Inflammatory macrophage treated with lipopolysaccharide for 4 hours (primary cell): ENCODE results near the gene ZNF148.

Experiments used
- DNase-seq: peaks from one replicate; pipeline ENCODE4 v3.0.0-alpha.2; 2020

The ZNF148 gene

GRCh38 chr3:125213364-125213755 lies 161.8 kb downstream of the ZNF148 start:
- DNase-seq = no peak

- DNase-seq = no peak
These were observed 162.4 kb downstream of the ZNF148 start, which contains the start of gene SLC12A8 for GRCh38 chr3:125212509-125213363. TSS of gene SLC12A8 (minus strand) at chr3:125212748. CDS start at chr3:125211349, 1,399 bp downstream.

- DNase-seq = no peak
These were observed 163.0 kb downstream of the ZNF148 start for GRCh38 chr3:125212091-125212508.

GRCh38 chr3:125211523-125212090 lies 163.5 kb downstream of the ZNF148 start:
- DNase-seq = no peak

- no peak for DNase-seq
These were observed 167.1 kb downstream of the ZNF148 start for GRCh38 chr3:125207949-125208568.

DNA sequence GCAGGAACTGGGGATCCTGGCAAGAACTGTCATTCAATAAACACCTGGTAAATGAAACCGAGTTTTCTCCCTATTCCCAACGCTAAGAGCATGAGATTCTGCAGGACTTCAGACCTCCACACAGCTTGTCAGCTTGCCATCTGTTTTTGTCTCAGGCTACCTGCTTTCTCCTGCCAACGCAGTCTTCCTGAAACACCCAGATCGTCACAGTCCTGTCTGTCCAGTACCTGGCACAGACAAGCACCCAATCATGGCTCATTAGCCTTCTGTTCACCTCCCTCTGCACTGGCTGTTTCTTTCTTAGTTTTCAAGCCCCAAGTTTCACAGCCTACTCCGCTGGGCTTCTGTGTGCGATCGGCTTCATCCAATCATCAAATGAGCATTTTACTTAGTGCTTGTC lies 167.6 kb downstream of the ZNF148 start:
- DNase-seq = no peak

- DNase-seq = no peak
These were observed 168.2 kb downstream of the ZNF148 start for GRCh38 chr3:125206934-125207333.

GRCh38 chr3:125203731-125204130 lies 171.4 kb downstream of the ZNF148 start:
- DNase-seq = no peak

DNA sequence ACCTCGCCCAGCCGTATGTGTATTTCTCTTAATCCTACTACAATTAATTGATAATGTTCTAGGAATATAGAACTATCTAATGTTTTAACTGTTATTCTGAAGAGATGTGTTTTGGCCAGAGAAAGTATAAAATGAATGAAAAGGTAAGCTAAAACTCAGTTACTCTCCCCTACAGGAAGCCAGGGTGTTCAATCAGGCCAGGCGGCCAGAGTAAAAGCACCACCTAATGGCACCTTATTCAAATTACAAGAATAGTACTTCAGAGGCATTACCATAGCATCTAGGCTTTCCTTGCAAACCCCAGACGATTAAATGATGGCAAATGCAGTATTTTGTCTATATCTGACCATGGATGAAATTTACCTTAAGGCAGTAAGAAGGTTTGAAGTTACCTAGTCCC lies 172.9 kb downstream of the ZNF148 start:
- peak; percentile 53 for DNase-seq

DNA sequence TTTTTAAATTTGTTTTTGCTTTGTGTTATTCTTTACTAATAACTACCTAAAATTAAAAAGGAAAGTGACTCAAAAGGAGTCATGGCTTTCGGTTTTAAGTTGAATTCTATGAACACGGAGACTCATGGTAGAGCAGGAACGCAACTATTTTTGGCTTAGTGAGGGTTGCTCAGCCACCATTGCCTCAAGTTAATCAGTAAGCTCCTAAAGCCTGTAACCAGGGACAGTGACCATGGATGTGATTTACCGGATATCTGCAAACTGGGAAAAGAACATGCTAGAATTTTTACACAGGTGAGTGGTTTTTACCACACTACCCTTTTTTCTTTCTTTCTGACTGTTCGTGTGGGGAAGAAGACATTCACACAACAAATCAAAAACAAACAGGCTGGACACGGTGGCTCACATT lies 174.4 kb downstream of the ZNF148 start:
- no peak for DNase-seq

DNA sequence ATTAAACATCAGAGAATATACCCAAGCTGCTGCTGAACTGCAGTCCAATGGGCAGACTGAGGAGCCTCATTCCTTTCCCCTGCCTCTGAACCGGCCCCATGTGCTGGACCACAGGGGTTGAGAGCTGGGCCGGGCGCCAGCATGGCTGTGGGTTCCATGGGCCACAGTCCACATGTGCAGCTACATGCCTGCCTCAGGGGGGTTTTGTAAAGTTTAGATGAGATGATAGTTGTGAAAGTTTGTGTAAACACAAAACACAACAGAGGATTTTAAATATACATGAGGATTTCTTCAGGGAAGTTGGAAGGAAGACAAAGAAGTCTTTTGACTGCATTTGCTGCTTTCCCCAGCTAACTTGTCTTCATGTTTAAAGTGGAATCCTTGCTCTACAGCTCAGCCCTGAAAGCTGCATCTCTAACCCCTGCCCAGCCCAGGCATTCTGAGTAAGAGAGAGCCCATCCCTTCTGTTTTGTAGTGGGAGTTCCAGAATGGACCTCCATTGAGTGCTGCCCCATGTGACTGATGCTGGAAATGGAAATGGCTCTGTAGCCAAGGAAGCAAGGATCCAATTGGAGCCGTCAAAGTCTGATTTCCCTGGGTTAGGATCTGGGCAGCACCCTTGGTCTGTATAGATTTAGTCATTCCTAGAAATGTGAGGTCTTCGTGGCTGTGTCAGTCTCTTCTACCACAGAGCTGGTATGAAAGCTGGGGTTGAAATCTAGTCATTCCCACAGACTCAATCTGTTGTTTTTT lies 180.1 kb downstream of the ZNF148 start:
- DNase-seq = no peak

DNA sequence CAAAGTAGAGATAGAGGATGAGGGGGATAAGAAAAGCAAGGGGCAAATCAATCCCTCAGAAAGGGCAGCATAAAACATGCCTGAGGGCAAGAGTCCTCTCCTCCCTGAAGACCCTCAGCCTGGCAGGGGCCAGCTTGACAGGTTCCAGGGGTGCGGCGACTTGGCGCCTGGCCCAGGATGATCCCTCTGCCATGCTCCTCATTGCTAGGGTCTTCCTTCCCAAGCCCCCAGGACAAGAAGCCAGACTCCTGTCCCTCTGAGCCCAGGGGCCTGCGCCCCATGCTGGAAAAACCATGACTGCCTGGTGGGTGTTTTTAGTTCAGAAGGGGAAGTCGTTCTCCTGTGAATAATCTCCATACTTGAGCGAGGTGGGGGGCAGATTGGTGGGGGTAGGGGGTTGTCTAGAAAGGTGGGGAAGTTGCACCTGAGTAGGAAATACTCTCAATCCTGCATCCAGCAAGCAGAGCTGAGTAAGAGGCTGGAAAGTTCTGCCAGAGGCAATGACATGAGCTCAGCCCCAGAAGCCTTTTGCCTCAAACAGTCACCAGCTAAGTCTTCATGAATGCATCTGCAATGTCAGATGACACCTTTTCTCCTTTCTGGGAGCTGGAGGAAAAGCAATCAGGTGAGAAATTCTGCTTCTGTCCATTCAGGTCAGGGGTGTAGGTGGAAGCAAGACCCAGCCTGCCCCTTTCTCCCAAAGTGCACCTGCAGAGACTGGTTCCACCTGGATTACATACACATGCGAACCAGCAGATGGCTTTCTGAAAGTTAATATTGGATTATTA lies 180.9 kb downstream of the ZNF148 start:
- DNase-seq = no peak

- no peak for DNase-seq
These were observed 182.7 kb downstream of the ZNF148 start for GRCh38 chr3:125192190-125193035.

GRCh38 chr3:125191730-125192129 lies 183.4 kb downstream of the ZNF148 start:
- no peak for DNase-seq

- DNase-seq = no peak
These were observed 183.9 kb downstream of the ZNF148 start for GRCh38 chr3:125191256-125191655.

DNA sequence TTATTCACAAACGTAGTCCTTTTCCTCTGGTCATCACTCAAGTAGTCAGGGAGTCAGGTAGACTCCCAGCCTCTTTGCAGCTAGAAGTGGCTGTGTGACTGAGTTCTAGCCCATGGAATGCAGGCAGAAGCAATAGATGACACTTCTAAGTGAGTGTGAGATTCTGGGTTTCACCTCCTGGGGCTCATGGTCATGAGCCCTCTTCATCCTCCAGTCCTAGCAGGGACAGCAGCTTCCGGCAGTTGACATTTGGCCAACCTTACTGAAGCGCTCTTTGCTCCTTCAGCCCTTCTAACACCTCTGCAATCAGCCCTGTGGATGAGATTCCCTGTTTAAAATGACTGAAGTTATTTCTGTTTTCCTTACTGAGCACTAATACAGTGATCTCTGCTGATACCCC lies 184.3 kb downstream of the ZNF148 start:
- DNase-seq = no peak

DNA sequence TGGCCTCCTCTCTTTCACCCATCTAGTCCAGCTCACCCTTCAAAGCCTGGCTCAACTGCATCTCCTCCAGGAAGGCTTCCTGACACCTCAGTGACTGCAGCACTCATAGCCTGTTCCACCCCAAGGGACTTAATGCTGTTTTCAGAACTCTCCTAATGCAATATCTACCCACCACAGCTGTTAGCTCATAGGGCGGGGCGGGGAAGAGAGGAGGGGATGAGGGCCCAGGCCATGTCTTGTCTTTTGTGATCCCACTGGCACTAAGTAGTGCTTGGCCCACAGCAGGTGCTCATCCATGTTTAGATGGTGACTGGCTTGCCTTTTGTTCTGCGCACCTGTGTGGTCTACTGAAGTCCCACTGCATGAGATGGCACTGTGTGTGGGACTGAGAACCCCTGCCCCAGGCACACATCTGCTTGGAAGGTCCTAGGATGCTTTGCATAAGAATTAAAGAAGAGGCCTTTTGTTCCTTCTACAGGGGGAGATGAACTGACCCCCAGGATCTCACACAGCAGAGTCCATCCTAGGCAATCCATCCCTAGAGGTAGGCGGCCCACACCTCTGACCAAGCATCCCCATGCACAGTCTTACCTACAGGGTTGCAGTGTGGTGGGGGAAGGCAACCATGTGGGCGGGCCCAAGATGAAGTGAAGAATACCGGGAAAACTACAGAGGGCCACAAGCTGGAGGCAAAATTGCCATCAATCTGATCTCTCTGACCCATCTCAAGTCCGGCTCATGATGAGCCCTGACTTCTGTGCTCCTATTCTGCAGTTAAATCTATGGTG lies 185.6 kb downstream of the ZNF148 start:
- DNase-seq = no peak

- no peak for DNase-seq
These were observed 186.2 kb downstream of the ZNF148 start for GRCh38 chr3:125188955-125189354.

DNA sequence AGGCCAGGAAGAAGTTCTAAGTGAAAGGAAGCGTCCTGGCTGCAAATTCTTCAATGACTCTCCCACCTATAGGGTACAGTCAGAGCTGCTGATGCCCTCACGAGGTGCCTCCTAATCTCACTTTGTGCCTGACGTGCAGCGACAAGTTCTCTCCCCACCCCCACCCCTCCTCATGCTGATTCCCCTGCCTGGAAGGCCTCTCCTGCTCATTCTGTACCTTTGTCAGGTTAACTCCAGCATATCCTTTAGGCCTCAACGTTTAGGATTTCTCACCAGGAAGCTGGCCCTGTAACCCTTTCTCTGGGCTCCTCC lies 187.6 kb downstream of the ZNF148 start:
- DNase-seq = no peak

- DNase-seq = no peak
These were observed 188.1 kb downstream of the ZNF148 start for GRCh38 chr3:125186800-125187598.
